Activated CD8-positive, alpha-beta memory T cell treated with anti-CD3 and anti-CD28 coated beads, Interleukin-2, amount 10 ng/mL, durations not matched to agents 7 days and 5 days (primary cell): ENCODE data around the gene DUSP10. TPM values are rescaled to one million over a fixed set of nuclear protein-coding genes. Genes with fewer than 3 reads are reported as not detected.

Experiments used
- ATAC-seq: fragments of 150-1000 bp; cut with Tn5 transposase; one replicate; pipeline ENCODE4 v1.10.0; 2021; ENCODE audit warnings: moderate library complexity
- CTCF ChIA-PET: fragments of 350-600 bp; sonication (Branson Sonifier 250); formaldehyde crosslinking; loops from one replicate; lab custom pipeline; 2021; ENCODE audit warnings: antibody characterized with exemption; lab: Charles Lee
- DNase-seq: peaks from one replicate; pipeline ENCODE4 v3.0.0-alpha.2; 2020
- H3K27ac Mint-ChIP-seq: one replicate; pipeline ENCODE4 v1.8.0; 2021; ENCODE audit warnings: mild to moderate bottlenecking, mixed read lengths
- H3K27me3 Mint-ChIP-seq: one replicate; pipeline ENCODE4 v1.8.0; 2021; ENCODE audit warnings: mixed read lengths
- H3K36me3 Mint-ChIP-seq: one replicate; pipeline ENCODE4 v1.8.0; 2021; ENCODE audit warnings: mild to moderate bottlenecking, mixed read lengths
- H3K4me1 Mint-ChIP-seq: one replicate; pipeline ENCODE4 v1.8.0; 2021; ENCODE audit warnings: mixed read lengths
- H3K4me3 Mint-ChIP-seq: one replicate; pipeline ENCODE4 v1.8.0; 2021; ENCODE audit warnings: mild to moderate bottlenecking, moderate library complexity, mixed read lengths
- H3K9me3 Mint-ChIP-seq: one replicate; pipeline ENCODE4 v1.8.0; 2022; ENCODE audit warnings: low read depth, mixed read lengths
- total RNA-seq, 2 experiments: library from RNA; stranded (reverse); gene quantifications; one replicate each; pipeline ENCODE4 v1.2.3, GENCODE V29; 2021

Gene DUSP10
- total RNA-seq, 2 experiments from 2014 or later: 14.3 to 46.3 TPM

GRCh38 chr1:221692643-221693042 is 49.2 kb downstream of the DUSP10 start:
- H3K9me3 Mint-ChIP-seq: peaks cover 2% of the 10 kb centered on the region
- peak overlapping the region; percentile 62 for H3K27ac Mint-ChIP-seq
- peaks cover 39% of the 10 kb centered on the region for H3K4me1 Mint-ChIP-seq
- no peak overlapping the region for H3K4me3 Mint-ChIP-seq
- DNase-seq (no peak), ATAC-seq (peak; percentile 64)
- CTCF ChIA-PET: interaction anchor here (0.6 to 2.2 kb wide), 3 partner anchors 14 to 316 kb away, joined by 3 to 5 read pairs (median 3); no protein-coding TSS in a partner anchor
- H3K27me3 Mint-ChIP-seq: no peaks in the 10 kb centered on the region
- H3K36me3 Mint-ChIP-seq: peaks cover 19% of the 10 kb centered on the region

DNA sequence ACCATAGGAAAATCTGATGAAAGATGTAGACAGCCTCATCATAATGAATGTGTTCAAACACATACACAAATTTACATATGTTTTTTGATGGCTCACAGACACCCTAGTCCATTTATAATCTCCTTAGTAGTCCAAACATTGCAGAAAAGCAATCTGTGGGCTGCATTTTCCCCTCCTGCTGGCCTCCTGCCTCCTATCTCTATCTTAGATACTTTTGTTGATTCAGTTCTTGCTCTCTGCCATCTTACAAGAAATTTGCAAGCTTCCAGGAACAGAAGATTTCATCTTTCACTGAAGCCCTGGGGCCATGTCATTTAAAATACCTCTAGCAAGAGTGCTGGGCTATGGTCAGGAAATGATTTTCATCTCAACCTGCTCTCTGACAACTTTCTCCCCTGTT is 50.6 kb downstream of the DUSP10 start:
- Mint-ChIP-seq H3K4me3 (no peak overlapping the region), H3K27me3 (no peaks in the 10 kb centered on the region), H3K36me3 (peaks cover 10% of the 10 kb centered on the region), H3K9me3 (peaks cover 2% of the 10 kb centered on the region), H3K4me1 (peaks cover 39% of the 10 kb centered on the region), H3K27ac (peak overlapping the region; percentile 61)
- CTCF ChIA-PET: interaction anchor here (1.5 to 2.2 kb wide), 3 partner anchors 15 to 36 kb away, joined by 4 to 11 read pairs (median 5); no protein-coding TSS in a partner anchor
- ATAC-seq (no peak), DNase-seq (no peak)

- Mint-ChIP-seq H3K27me3 (no peaks in the 10 kb centered on the region), H3K4me3 (no peak overlapping the region), H3K4me1 (peaks cover 39% of the 10 kb centered on the region), H3K9me3 (peaks cover 2% of the 10 kb centered on the region), H3K27ac (no peak overlapping the region), H3K36me3 (peaks cover 10% of the 10 kb centered on the region)
- CTCF ChIA-PET: interaction anchor here (1.1 to 2.2 kb wide), 5 partner anchors 15 to 50 kb away, joined by 3 to 11 read pairs (median 4); no protein-coding TSS in a partner anchor
- no peak for ATAC-seq
- no peak for DNase-seq
Measured at GRCh38 chr1:221690858-221691257, 51.0 kb downstream of the DUSP10 start.

- peak overlapping the region; percentile 78 for H3K27ac Mint-ChIP-seq
Measured at GRCh38 chr1:221689138-221689537, 52.8 kb downstream of the DUSP10 start.

GRCh38 chr1:221688488-221688843 is 53.4 kb downstream of the DUSP10 start:
- CTCF ChIA-PET: interaction anchor here (1.2 to 1.3 kb wide), 2 partner anchors 20 to 321 kb away, joined by 4 read pairs; no protein-coding TSS in a partner anchor
- Mint-ChIP-seq H3K27me3 (no peaks in the 10 kb centered on the region), H3K4me1 (peaks cover 39% of the 10 kb centered on the region), H3K4me3 (no peak overlapping the region), H3K36me3 (peaks cover 4% of the 10 kb centered on the region), H3K9me3 (peaks cover 2% of the 10 kb centered on the region), H3K27ac (peak overlapping the region; percentile 78)
- DNase-seq: no peak
- peak; percentile 32 for ATAC-seq

More at GRCh38 chr1:221689138-221689537, 52.8 kb downstream of the DUSP10 start:
- Mint-ChIP-seq H3K9me3 (peaks cover 2% of the 10 kb centered on the region), H3K4me3 (no peak overlapping the region), H3K4me1 (peaks cover 39% of the 10 kb centered on the region), H3K36me3 (peaks cover 8% of the 10 kb centered on the region), H3K27me3 (no peaks in the 10 kb centered on the region)
- DNase-seq (no peak), ATAC-seq (peak; percentile 65)
- CTCF ChIA-PET: interaction anchor here (1.1 to 1.3 kb wide), 2 partner anchors 10 to 320 kb away, joined by 3 to 4 read pairs; no protein-coding TSS in a partner anchor

DNA sequence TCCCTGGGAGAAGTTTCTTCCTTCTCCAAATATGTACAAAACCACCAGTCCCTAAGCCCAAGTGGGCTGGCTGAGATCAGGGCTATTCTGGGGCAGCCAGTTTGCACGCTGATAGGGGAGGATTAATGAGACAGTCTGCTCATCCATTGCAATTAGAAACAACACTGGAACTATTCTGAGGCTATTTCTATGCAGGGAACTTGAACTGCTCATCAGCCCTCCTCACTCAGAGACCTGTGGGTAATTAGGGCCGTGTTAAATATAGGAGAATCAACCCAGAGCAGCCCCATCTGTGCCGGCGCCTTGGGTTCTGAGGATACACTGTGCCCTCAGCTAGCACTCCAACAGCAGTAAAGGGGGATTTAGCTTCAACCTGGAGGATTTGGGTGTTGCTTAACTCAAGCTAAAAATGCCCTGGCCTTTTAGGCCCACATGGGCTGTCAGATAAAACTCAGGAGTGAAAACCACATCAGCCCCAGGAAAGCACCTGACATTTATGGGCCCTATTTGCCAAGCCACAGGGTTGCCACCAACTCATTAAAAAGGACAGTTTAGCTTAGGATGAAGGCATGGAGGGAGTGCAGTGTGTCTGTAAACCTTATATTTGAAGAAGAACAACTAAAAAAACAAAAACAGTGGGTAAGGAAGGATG is 53.9 kb downstream of the DUSP10 start:
- Mint-ChIP-seq H3K27me3 (no peaks in the 10 kb centered on the region), H3K4me1 (peaks cover 36% of the 10 kb centered on the region), H3K4me3 (no peak overlapping the region), H3K36me3 (peaks cover 4% of the 10 kb centered on the region), H3K27ac (peak overlapping the region; percentile 78), H3K9me3 (peaks cover 2% of the 10 kb centered on the region)
- CTCF ChIA-PET: interaction anchor here (1.2 to 1.3 kb wide), 2 partner anchors 21 to 321 kb away, joined by 4 read pairs; no protein-coding TSS in a partner anchor
- ATAC-seq (no peak), DNase-seq (no peak)

GRCh38 chr1:221683681-221684080 is 58.2 kb downstream of the DUSP10 start:
- no peak overlapping the region for H3K27ac Mint-ChIP-seq
- DNase-seq (no peak), ATAC-seq (no peak)
- H3K27me3 Mint-ChIP-seq: no peaks in the 10 kb centered on the region
- no peak overlapping the region for H3K4me3 Mint-ChIP-seq
- peaks cover 10% of the 10 kb centered on the region for H3K4me1 Mint-ChIP-seq
- H3K36me3 Mint-ChIP-seq: peaks cover 9% of the 10 kb centered on the region
- CTCF ChIA-PET: no interaction called here
- H3K9me3 Mint-ChIP-seq: peaks cover 9% of the 10 kb centered on the region

- Mint-ChIP-seq H3K4me3 (no peak overlapping the region), H3K27me3 (no peaks in the 10 kb centered on the region), H3K27ac (no peak overlapping the region), H3K4me1 (peaks cover 7% of the 10 kb centered on the region), H3K9me3 (peaks cover 11% of the 10 kb centered on the region), H3K36me3 (peaks cover 8% of the 10 kb centered on the region)
- no peak for DNase-seq
- CTCF ChIA-PET: no interaction called here
- no peak for ATAC-seq
Measured at GRCh38 chr1:221680085-221680484, 61.8 kb downstream of the DUSP10 start.

DNA sequence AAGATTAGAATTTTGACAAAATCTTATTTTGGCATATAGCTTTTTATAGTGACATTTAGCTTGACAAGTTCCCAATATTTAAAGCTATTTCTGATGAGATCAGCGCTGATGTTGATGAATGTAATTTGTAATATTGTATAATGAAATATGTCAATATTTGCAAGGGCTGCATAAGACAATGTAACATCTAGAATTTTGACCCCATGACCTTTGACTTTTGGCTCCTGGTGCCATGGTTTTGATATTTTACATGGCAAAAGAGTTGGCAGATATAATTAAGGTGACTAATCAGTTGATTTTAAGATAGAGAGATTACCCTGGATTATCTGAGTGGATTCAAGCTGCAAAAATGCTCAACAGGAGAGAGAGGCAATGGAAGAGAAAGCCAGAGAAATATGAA is 63.9 kb downstream of the DUSP10 start:
- H3K27me3 Mint-ChIP-seq: no peaks in the 10 kb centered on the region
- peaks cover 7% of the 10 kb centered on the region for H3K4me1 Mint-ChIP-seq
- peaks cover 8% of the 10 kb centered on the region for H3K36me3 Mint-ChIP-seq
- no peak for ATAC-seq
- no peak overlapping the region for H3K4me3 Mint-ChIP-seq
- peaks cover 11% of the 10 kb centered on the region for H3K9me3 Mint-ChIP-seq
- no peak for DNase-seq
- H3K27ac Mint-ChIP-seq: no peak overlapping the region
- CTCF ChIA-PET: no interaction called here

DNA sequence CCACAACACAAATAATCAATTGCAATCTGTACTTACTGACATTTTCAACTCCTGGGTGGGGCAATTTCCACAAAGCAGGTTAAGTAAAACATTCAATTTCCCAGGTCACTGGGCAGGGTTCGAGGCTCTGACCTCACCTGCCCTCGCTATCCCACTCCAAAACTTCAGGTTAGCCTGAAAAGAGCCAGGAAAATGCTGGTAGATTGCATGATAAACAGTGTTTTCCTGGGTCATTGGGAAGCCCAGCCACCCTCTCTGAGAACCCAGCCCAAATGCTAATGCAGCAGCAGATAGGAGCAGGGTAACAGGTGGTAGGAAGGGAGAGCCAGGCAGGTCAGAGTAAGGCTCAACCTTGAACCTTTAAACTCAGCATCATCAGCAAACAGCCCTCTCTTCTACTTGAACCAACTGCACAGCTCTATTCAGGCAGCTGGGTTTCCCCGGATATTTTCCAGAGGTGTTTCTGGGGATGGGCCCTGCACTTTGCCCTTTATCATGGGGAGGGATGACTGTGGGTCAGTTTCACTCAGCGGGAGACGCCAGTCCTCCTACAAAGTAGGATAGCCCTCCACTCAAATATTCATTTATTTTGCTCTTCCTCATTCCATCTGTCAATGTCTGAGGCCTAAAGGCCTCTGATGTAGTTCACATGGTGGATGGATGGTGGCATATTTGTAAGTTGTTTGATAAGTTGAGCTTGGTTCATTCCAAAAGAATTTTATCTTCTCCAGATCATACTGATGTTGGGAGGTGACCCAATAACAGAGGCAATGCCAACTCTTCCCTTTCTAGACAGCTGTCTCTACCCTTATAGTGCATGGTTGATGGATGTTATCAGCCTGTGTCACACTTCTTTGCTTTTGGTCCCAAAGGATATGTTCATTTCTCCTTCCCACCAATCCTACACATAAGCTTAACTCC is 65.7 kb downstream of the DUSP10 start:
- Mint-ChIP-seq H3K4me1 (peaks cover 7% of the 10 kb centered on the region), H3K27ac (no peak overlapping the region), H3K27me3 (no peaks in the 10 kb centered on the region), H3K4me3 (no peak overlapping the region), H3K9me3 (peaks cover 9% of the 10 kb centered on the region), H3K36me3 (peaks cover 8% of the 10 kb centered on the region)
- CTCF ChIA-PET: no interaction called here
- DNase-seq: no peak
- no peak for ATAC-seq

- H3K36me3 Mint-ChIP-seq: no peaks in the 10 kb centered on the region
- peaks cover 2% of the 10 kb centered on the region for H3K9me3 Mint-ChIP-seq
- H3K4me3 Mint-ChIP-seq: no peak overlapping the region
- no peak for ATAC-seq
- H3K27ac Mint-ChIP-seq: no peak overlapping the region
- H3K27me3 Mint-ChIP-seq: peaks cover 4% of the 10 kb centered on the region
- H3K4me1 Mint-ChIP-seq: peaks cover 3% of the 10 kb centered on the region
- no peak for DNase-seq
- CTCF ChIA-PET: interaction anchor here (1.4 kb wide), 1 partner anchor 27 kb away, joined by 3 read pairs; no protein-coding TSS in a partner anchor
Measured at GRCh38 chr1:221672965-221673364, 68.9 kb downstream of the DUSP10 start.

DNA sequence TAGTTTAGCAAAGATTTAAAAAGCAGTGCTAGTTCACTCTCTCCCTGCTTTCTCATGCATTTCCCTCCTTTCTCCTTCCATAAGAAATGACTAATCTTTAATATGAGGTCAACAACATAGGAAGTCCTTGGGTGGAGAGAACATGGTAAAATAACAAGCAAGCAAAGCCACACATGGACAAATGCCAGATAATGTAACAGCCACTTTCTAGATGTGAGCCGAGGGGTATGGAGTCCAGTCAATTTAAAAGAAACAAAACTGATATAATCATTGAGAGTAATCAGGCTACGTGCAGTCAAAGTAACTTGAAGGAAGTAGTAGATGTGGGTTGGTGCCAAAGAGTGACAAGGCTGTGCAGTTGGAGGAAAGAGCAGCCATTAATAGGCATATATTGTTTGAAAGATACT is 69.6 kb downstream of the DUSP10 start:
- Mint-ChIP-seq H3K4me1 (peaks cover 2% of the 10 kb centered on the region), H3K4me3 (no peak overlapping the region), H3K27me3 (peaks cover 4% of the 10 kb centered on the region), H3K27ac (no peak overlapping the region), H3K9me3 (peaks cover 2% of the 10 kb centered on the region), H3K36me3 (no peaks in the 10 kb centered on the region)
- no peak for DNase-seq
- CTCF ChIA-PET: no interaction called here
- no peak for ATAC-seq

DNA sequence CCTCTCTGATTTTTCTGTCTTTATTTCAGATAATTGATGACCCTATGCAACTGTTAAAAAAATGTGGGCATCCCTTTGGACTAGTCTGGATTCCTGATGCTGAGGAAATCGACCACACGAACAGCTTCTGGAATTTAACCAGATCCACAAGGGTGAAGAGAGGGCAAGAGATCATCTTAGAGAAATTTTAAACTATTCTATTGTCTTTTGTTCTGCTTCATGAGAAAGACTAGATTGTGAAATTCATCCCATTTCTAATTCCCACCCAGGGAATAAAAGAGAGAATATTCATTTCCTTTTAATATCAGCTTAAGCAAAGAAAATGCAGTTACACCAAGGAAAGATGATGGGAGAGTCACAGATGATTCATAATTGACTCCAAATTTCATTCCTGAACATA is 71.8 kb downstream of the DUSP10 start:
- no peaks in the 10 kb centered on the region for H3K36me3 Mint-ChIP-seq
- H3K4me1 Mint-ChIP-seq: peaks cover 2% of the 10 kb centered on the region
- DNase-seq (no peak), ATAC-seq (no peak)
- CTCF ChIA-PET: interaction anchor here (1.3 to 1.7 kb wide), 2 partner anchors 20 to 74 kb away, joined by 3 to 4 read pairs; no protein-coding TSS in a partner anchor
- no peak overlapping the region for H3K4me3 Mint-ChIP-seq
- peaks cover 4% of the 10 kb centered on the region for H3K27me3 Mint-ChIP-seq
- no peak overlapping the region for H3K27ac Mint-ChIP-seq
- H3K9me3 Mint-ChIP-seq: no peaks in the 10 kb centered on the region
